Smooth muscle cell (in vitro differentiated cells): ENCODE data around the gene PLA2G7. TPM values are rescaled to one million over a fixed set of nuclear protein-coding genes. Genes with fewer than 3 reads are reported as not detected.

Source experiments
- DNase-seq: peaks from one replicate; lab custom pipeline; 2025; ENCODE audit not compliant: unreplicated experiment; lab: John Stamatoyannopoulos, UW
- H2AFZ ChIP-seq: fragments of 200-600 bp; sonication (generic); 2 replicates; pipeline ENCODE4 v1.6.0; 2016; ENCODE audit warnings: antibody characterized with exemption, low read depth, mild to moderate bottlenecking
- H3F3A ChIP-seq: fragments of 200-600 bp; sonication (generic); 2 replicates; pipeline ENCODE4 v1.6.0; 2017; ENCODE audit warnings: antibody characterized with exemption, low read depth
- H3K27ac ChIP-seq: fragments of 200-600 bp; sonication (generic); 2 replicates; pipeline ENCODE4 v1.5.1; 2016; ENCODE audit warnings: low read depth, mild to moderate bottlenecking
- H3K27me3 ChIP-seq: fragments of 200-600 bp; sonication (generic); 2 replicates; pipeline ENCODE4 v1.6.1; 2016; ENCODE audit warnings: low read depth, mild to moderate bottlenecking
- H3K36me3 ChIP-seq: fragments of 200-600 bp; sonication (generic); 2 replicates; pipeline ENCODE4 v1.5.1; 2016; ENCODE audit warnings: low read depth
- H3K4me1 ChIP-seq: fragments of 200-600 bp; sonication (generic); 2 replicates; pipeline ENCODE4 v1.5.1; 2016; ENCODE audit warnings: low read depth
- H3K4me2 ChIP-seq: fragments of 200-600 bp; sonication (generic); 2 replicates; pipeline ENCODE4 v1.6.0; 2016; ENCODE audit warnings: mild to moderate bottlenecking
- H3K4me3 ChIP-seq: fragments of 200-600 bp; sonication (generic); 2 replicates; pipeline ENCODE4 v1.5.1; 2016; ENCODE audit warnings: mild to moderate bottlenecking
- H3K79me2 ChIP-seq: fragments of 200-600 bp; sonication (generic); 2 replicates; pipeline ENCODE4 v1.6.0; 2016; ENCODE audit warnings: low read depth, mild to moderate bottlenecking
- H3K9ac ChIP-seq: fragments of 200-600 bp; sonication (generic); 2 replicates; pipeline ENCODE4 v1.6.0; 2016; ENCODE audit warnings: low read depth
- H3K9me3 ChIP-seq: fragments of 200-600 bp; sonication (generic); replicated peaks from 2 replicates; pipeline ENCODE4 v1.5.1; 2016; ENCODE audit warnings: low read depth
- H4K20me1 ChIP-seq: fragments of 200-600 bp; sonication (generic); 2 replicates; pipeline ENCODE4 v1.6.0; 2016; ENCODE audit warnings: low read depth
- WGBS: methylation state at CpG from one replicate; pipeline ENCODE4 v1.1.7; 2016; ENCODE audit warnings: low lambda C conversion rate; 5-methylcytosine and 5-hydroxymethylcytosine counted together
- polyA plus RNA-seq: library from polyadenylated mRNA; unstranded; fragments of >200 nt; fragmentation: Nextera tagmentation; extraction: Ambion mirVana; gene quantifications from 2 replicates; pipeline ENCODE4 v1.2.1, GENCODE V29; 2016
- total RNA-seq: library from RNA; depleted of rRNA; stranded (reverse); fragments of >200 nt; gene quantifications from 2 replicates; pipeline ENCODE4 v1.2.3, GENCODE V29; 2014
- TF ChIP-seq, protein P1 (sequence below): fragments of 200-600 bp; sonication (generic); IDR thresholded peaks from 2 replicates; pipeline ENCODE4 v1.5.1; 2017; ENCODE audit warnings: borderline replicate concordance, mild to moderate bottlenecking, antibody characterized with exemption; ENCODE audit not compliant: insufficient read depth, poor library complexity, severe bottlenecking

The PLA2G7 gene
- total and polyA plus RNA-seq, 2 experiments from 2014 or later: 0.30 to 1.2 TPM

DNA sequence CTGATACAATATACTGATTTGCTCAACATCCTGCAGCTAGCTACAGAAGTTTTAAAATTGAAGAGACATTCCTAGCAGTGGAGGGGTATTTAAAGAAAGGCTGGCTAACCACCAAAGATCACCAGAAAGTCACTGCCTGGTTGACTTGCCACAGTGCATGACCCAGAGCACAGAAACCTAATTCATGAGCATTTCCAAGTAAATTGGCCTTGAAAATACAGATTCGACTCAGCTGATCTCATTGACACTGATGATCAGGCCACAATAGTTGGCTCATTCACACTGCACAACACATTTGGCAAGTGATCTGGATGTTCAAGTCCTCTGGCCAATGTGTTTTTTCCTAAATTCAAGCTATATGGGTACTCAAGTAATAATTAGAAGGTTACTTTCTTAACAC, 60.8 kb downstream of the PLA2G7 start:
- no peaks in the 10 kb centered on the region for H3K79me2 ChIP-seq
- no peaks in the 10 kb centered on the region for H3K4me1 ChIP-seq
- H3K9ac ChIP-seq: no peak overlapping the region
- no peak overlapping the region for H3K4me2 ChIP-seq
- H3K36me3 ChIP-seq: no peaks in the 10 kb centered on the region
- 100% methylated on average over 1 of the region's 1 CpG for WGBS
- no peak overlapping the region for H3K27ac ChIP-seq
- H4K20me1 ChIP-seq: no peaks in the 10 kb centered on the region
- TF ChIP-seq, protein P1, sequence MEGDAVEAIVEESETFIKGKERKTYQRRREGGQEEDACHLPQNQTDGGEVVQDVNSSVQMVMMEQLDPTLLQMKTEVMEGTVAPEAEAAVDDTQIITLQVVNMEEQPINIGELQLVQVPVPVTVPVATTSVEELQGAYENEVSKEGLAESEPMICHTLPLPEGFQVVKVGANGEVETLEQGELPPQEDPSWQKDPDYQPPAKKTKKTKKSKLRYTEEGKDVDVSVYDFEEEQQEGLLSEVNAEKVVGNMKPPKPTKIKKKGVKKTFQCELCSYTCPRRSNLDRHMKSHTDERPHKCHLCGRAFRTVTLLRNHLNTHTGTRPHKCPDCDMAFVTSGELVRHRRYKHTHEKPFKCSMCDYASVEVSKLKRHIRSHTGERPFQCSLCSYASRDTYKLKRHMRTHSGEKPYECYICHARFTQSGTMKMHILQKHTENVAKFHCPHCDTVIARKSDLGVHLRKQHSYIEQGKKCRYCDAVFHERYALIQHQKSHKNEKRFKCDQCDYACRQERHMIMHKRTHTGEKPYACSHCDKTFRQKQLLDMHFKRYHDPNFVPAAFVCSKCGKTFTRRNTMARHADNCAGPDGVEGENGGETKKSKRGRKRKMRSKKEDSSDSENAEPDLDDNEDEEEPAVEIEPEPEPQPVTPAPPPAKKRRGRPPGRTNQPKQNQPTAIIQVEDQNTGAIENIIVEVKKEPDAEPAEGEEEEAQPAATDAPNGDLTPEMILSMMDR: no peak
- no peak overlapping the region for H3K4me3 ChIP-seq
- no peaks in the 10 kb centered on the region for H3K9me3 ChIP-seq
- no peaks in the 10 kb centered on the region for H3F3A ChIP-seq
- DNase-seq: no peak
- H3K27me3 ChIP-seq: no peaks in the 10 kb centered on the region
- H2AFZ ChIP-seq: no peak overlapping the region

DNA sequence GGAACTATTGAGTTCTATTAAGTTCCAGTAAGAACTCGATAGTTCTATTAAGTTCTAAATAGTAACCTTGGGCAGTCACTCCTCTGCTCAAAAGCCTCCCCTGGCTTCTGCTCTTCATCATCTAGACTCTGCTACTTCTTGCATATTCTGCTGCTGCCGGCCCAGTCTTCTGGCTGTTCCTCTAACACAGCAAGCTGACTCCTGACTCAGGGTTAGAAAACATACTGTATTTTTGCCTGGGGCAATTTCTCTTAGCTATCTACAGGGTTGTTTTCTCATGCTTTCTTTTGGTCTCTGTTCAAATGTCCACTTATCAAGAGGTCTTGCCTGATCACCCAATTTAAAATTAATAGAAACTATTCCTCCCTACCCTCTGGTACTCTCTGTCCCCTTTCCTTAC, 67.8 kb downstream of the PLA2G7 start:
- Histone ChIP-seq H3K4me1 (no peaks in the 10 kb centered on the region), H3K36me3 (no peaks in the 10 kb centered on the region), H4K20me1 (no peaks in the 10 kb centered on the region), H3K4me3 (no peak overlapping the region), H3K9ac (no peak overlapping the region), H3K27ac (no peak overlapping the region), H3K27me3 (peaks cover 7% of the 10 kb centered on the region), H3K79me2 (no peaks in the 10 kb centered on the region), H3K9me3 (no peaks in the 10 kb centered on the region), H3K4me2 (no peak overlapping the region), H2AFZ (no peak overlapping the region), H3F3A (no peaks in the 10 kb centered on the region)
- no peak for DNase-seq
- TF ChIP-seq, protein P1: no peak
- WGBS: 89% methylated on average over 2 of the region's 2 CpGs

DNA sequence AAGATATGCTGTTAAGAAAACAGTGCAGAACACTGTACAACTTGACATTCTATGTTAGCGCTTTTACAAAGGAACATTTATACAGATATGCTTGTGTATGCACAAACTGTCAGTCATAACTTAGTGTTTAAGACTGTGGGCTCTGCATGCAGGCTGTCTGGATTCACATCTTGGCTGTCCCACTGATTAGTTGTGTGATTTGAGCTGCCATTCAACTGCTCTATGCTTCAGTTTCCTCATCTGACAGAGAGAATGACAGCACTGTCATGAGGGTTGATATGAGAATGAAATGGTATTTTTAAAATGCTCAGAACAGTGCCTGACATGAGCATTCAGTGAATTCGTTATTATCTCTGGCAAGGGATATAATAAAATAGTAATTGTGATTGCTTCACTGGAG, 73.7 kb downstream of the PLA2G7 start:
- Histone ChIP-seq H4K20me1 (no peaks in the 10 kb centered on the region), H3F3A (no peaks in the 10 kb centered on the region), H3K27ac (no peak overlapping the region), H3K9ac (no peak overlapping the region), H2AFZ (no peak overlapping the region), H3K4me2 (no peak overlapping the region), H3K9me3 (no peaks in the 10 kb centered on the region), H3K27me3 (peaks cover 5% of the 10 kb centered on the region), H3K36me3 (no peaks in the 10 kb centered on the region), H3K4me1 (no peaks in the 10 kb centered on the region), H3K4me3 (no peak overlapping the region), H3K79me2 (no peaks in the 10 kb centered on the region)
- no peak for DNase-seq
- 89% methylated on average over 2 of the region's 2 CpGs for WGBS
- TF ChIP-seq, protein P1: no peak

DNA sequence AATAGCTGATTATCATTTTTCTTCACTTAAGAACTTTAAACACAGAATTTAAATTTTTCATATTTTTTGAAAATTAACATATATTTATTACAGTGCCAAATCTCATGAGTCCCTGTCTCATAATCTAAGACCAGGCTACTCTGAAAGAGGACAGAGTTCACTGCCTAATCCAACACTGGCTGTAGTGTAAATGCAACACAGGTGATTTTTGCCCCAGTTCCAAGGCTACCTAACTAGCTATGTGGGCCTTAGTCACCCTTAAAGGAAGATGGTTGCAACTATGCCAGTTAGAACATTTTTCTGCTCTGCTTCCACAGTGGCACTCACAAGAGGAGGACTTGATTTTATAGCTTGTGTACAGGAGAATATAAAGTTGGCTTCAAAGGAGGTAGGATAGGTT, 77.5 kb downstream of the PLA2G7 start:
- no peak for DNase-seq
- Histone ChIP-seq H3K27me3 (peaks cover 19% of the 10 kb centered on the region), H3K79me2 (no peaks in the 10 kb centered on the region), H3K36me3 (no peaks in the 10 kb centered on the region), H3K4me3 (no peak overlapping the region), H2AFZ (no peak overlapping the region), H3K9me3 (no peaks in the 10 kb centered on the region), H3K4me1 (no peaks in the 10 kb centered on the region), H3K9ac (no peak overlapping the region), H3K4me2 (no peak overlapping the region), H4K20me1 (no peaks in the 10 kb centered on the region), H3K27ac (no peak overlapping the region), H3F3A (no peaks in the 10 kb centered on the region)
- TF ChIP-seq, protein P1: no peak
